WTC11 (cell line): ENCODE data around the gene KCNA5. TPM values are rescaled to one million over a fixed set of nuclear protein-coding genes. Genes with fewer than 3 reads are reported as not detected.

Source experiments
- ATAC-seq: fragments of 200-7000 bp; cut with Tn5 transposase; 2 replicates; pipeline ENCODE4 v1.10.0; 2021; ENCODE audit warnings: mild to moderate bottlenecking, moderate library complexity
- CTCF ChIA-PET: fragments of 300-600 bp; sonication (Branson Sonifier 250); formaldehyde crosslinking; loops from one replicate; lab custom pipeline; 2021; ENCODE audit warnings: antibody characterized with exemption; lab: Charles Lee
- POLR2A ChIA-PET: fragments of 350-600 bp; sonication (Branson Sonifier 250); formaldehyde crosslinking; loops from one replicate; lab custom pipeline; 2021; ENCODE audit warnings: antibody characterized with exemption; lab: Charles Lee
- DNase-seq: peaks from one replicate; pipeline ENCODE4 v3.0.0; 2021; ENCODE audit warnings: low spot score
- H3K27ac Mint-ChIP-seq: 2 replicates; pipeline ENCODE4 v1.8.0; 2021; ENCODE audit warnings: mixed read lengths
- H3K27me3 Mint-ChIP-seq: 2 replicates; pipeline ENCODE4 v1.8.0; 2021; ENCODE audit warnings: low read depth, mild to moderate bottlenecking, moderate library complexity, mixed read lengths
- H3K36me3 Mint-ChIP-seq: 2 replicates; pipeline ENCODE4 v1.8.0; 2021; ENCODE audit warnings: mixed read lengths
- H3K4me1 Mint-ChIP-seq: 2 replicates; pipeline ENCODE4 v1.8.0; 2022; ENCODE audit warnings: mixed read lengths
- H3K4me3 Mint-ChIP-seq: 2 replicates; pipeline ENCODE4 v1.8.0; 2021; ENCODE audit warnings: mild to moderate bottlenecking, moderate library complexity, mixed read lengths
- H3K9me3 Mint-ChIP-seq: 2 replicates; pipeline ENCODE4 v1.8.0; 2021; ENCODE audit warnings: mixed read lengths
- CREM ChIP-seq: sonication (generic); formaldehyde crosslinking; IDR thresholded peaks from 2 replicates; pipeline ENCODE4 v1.8.1; 2022; ENCODE audit warnings: mild to moderate bottlenecking, missing genetic modification reagents, moderate library complexity
- ESRRA ChIP-seq: sonication (generic); formaldehyde crosslinking; IDR thresholded peaks from 2 replicates; pipeline ENCODE4 v1.8.1; 2022; ENCODE audit warnings: mild to moderate bottlenecking, missing genetic modification reagents, borderline replicate concordance
- FOXK1 ChIP-seq: sonication (generic); formaldehyde crosslinking; IDR thresholded peaks from 2 replicates; pipeline ENCODE4 v1.8.0; 2022; ENCODE audit warnings: mild to moderate bottlenecking, moderate library complexity, missing genetic modification reagents
- GRHL2 ChIP-seq: fragments of 250-450 bp; sonication (Bioruptor Pico); IDR thresholded peaks from 2 replicates; pipeline ENCODE4 v1.8.0; 2022; ENCODE audit warnings: mild to moderate bottlenecking, moderate library complexity; ENCODE audit not compliant: insufficient replicate concordance, severe bottlenecking
- HMGA2 ChIP-seq: fragments of 250-450 bp; sonication (Bioruptor Pico); IDR thresholded peaks from 2 replicates; pipeline ENCODE4 v1.4.0; 2021; ENCODE audit warnings: mild to moderate bottlenecking, moderate library complexity
- JAZF1 ChIP-seq: fragments of 250-450 bp; sonication (Bioruptor Pico); IDR thresholded peaks from 2 replicates; pipeline ENCODE4 v1.9.0; 2021; ENCODE audit warnings: moderate library complexity, mild to moderate bottlenecking, inconsistent platforms
- MXD4 ChIP-seq: fragments of 250-450 bp; sonication (Bioruptor Pico); IDR thresholded peaks from 2 replicates; pipeline ENCODE4 v1.8.0; 2021; ENCODE audit warnings: mild to moderate bottlenecking, moderate library complexity, borderline replicate concordance
- NFE2L1 ChIP-seq: sonication (generic); formaldehyde crosslinking; IDR thresholded peaks from 2 replicates; pipeline ENCODE4 v1.8.1; 2023; ENCODE audit warnings: missing genetic modification reagents
- PRRX2 ChIP-seq: fragments of 250-450 bp; sonication (Bioruptor Pico); IDR thresholded peaks from 2 replicates; pipeline ENCODE4 v1.8.0; 2021; ENCODE audit warnings: mild to moderate bottlenecking
- RORB ChIP-seq: fragments of 250-450 bp; sonication (Bioruptor Pico); IDR thresholded peaks from 2 replicates; pipeline ENCODE4 v1.9.0; 2021; ENCODE audit warnings: mild to moderate bottlenecking
- SMAD4 ChIP-seq: sonication (generic); formaldehyde crosslinking; IDR thresholded peaks from 2 replicates; pipeline ENCODE4 v1.8.0; 2022; ENCODE audit warnings: mild to moderate bottlenecking, missing genetic modification reagents
- TCF7 ChIP-seq: sonication (generic); formaldehyde crosslinking; IDR thresholded peaks from 2 replicates; pipeline ENCODE4 v1.8.0; 2022; ENCODE audit warnings: mild to moderate bottlenecking, low read depth, missing genetic modification reagents, moderate library complexity
- ZNF219 ChIP-seq: sonication (generic); formaldehyde crosslinking; IDR thresholded peaks from 2 replicates; pipeline ENCODE4 v1.8.0; 2023; ENCODE audit warnings: missing genetic modification reagents, mild to moderate bottlenecking, borderline replicate concordance
- ZNF263 ChIP-seq: sonication (generic); formaldehyde crosslinking; IDR thresholded peaks from 2 replicates; pipeline ENCODE4 v1.8.1; 2022; ENCODE audit warnings: low read depth, mild to moderate bottlenecking, moderate library complexity, missing genetic modification reagents
- ZNF317 ChIP-seq: sonication (generic); formaldehyde crosslinking; IDR thresholded peaks from 2 replicates; pipeline ENCODE4 v1.8.1; 2023; ENCODE audit warnings: low read depth, mild to moderate bottlenecking, moderate library complexity, missing genetic modification reagents, borderline replicate concordance
- total RNA-seq: library from RNA; stranded (reverse); gene quantifications from 3 replicates; pipeline ENCODE4 v1.2.3, GENCODE V29; 2021
- TF ChIP-seq, protein P1 (sequence below): sonication (generic); formaldehyde crosslinking; IDR thresholded peaks from 2 replicates; pipeline ENCODE4 v1.8.0; 2023; ENCODE audit warnings: missing genetic modification reagents, mild to moderate bottlenecking, borderline replicate concordance
- TF ChIP-seq, protein P2 (sequence below): sonication (generic); formaldehyde crosslinking; IDR thresholded peaks from 2 replicates; pipeline ENCODE4 v1.8.0; 2023; ENCODE audit warnings: mild to moderate bottlenecking, missing genetic modification reagents
- TF ChIP-seq, protein P3 (sequence below): fragments of 250-450 bp; sonication (Bioruptor Pico); IDR thresholded peaks from 2 replicates; pipeline ENCODE4 v2.1.2; 2022; ENCODE audit warnings: mild to moderate bottlenecking, moderate library complexity
- TF ChIP-seq, protein P4 (sequence below): fragments of 250-450 bp; sonication (Bioruptor Pico); IDR thresholded peaks from 2 replicates; pipeline ENCODE4 v1.8.0; 2021; ENCODE audit warnings: mild to moderate bottlenecking
- TF ChIP-seq, protein P5 (sequence below): sonication (generic); formaldehyde crosslinking; IDR thresholded peaks from 2 replicates; pipeline ENCODE4 v1.8.1; 2022; ENCODE audit warnings: low read depth, mild to moderate bottlenecking, moderate library complexity, missing genetic modification reagents, borderline replicate concordance

Gene KCNA5
- total RNA-seq, 1 experiment from 2014 or later, result 0.22 TPM

DNA sequence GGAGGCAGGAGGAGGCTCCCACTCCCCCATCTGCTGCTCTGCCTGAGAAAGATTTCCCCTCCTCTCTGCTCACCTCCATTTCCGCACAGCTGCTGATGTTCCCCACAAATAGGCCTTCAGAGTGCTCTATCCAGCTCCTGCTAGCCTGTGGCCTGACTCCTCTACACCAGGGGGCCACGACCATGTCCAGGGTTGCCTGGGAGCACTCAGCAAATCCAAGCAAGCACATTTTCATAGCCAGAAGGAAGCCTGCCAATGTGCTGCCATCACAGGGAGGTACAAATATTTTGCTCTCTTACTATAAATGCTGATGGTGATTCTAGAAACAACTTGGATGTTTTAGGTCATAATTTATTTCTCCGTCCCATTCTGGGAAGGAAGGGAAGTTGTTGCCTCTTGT lies 17.3 kb downstream of the KCNA5 start:
- no peak for DNase-seq
- Mint-ChIP-seq H3K4me3 (no peak overlapping the region), H3K27ac (no peak overlapping the region)
- no peak for TF ChIP-seq SMAD4
- TF ChIP-seq MXD4 (CRISPR knock-in tag), result no peak
- TF ChIP-seq ZNF263 (CRISPR knock-in tag), result no peak
- no peak for TF ChIP-seq FOXK1 (CRISPR knock-in tag)
- TF ChIP-seq CREM (CRISPR knock-in tag), result no peak
- TF ChIP-seq, protein P1, sequence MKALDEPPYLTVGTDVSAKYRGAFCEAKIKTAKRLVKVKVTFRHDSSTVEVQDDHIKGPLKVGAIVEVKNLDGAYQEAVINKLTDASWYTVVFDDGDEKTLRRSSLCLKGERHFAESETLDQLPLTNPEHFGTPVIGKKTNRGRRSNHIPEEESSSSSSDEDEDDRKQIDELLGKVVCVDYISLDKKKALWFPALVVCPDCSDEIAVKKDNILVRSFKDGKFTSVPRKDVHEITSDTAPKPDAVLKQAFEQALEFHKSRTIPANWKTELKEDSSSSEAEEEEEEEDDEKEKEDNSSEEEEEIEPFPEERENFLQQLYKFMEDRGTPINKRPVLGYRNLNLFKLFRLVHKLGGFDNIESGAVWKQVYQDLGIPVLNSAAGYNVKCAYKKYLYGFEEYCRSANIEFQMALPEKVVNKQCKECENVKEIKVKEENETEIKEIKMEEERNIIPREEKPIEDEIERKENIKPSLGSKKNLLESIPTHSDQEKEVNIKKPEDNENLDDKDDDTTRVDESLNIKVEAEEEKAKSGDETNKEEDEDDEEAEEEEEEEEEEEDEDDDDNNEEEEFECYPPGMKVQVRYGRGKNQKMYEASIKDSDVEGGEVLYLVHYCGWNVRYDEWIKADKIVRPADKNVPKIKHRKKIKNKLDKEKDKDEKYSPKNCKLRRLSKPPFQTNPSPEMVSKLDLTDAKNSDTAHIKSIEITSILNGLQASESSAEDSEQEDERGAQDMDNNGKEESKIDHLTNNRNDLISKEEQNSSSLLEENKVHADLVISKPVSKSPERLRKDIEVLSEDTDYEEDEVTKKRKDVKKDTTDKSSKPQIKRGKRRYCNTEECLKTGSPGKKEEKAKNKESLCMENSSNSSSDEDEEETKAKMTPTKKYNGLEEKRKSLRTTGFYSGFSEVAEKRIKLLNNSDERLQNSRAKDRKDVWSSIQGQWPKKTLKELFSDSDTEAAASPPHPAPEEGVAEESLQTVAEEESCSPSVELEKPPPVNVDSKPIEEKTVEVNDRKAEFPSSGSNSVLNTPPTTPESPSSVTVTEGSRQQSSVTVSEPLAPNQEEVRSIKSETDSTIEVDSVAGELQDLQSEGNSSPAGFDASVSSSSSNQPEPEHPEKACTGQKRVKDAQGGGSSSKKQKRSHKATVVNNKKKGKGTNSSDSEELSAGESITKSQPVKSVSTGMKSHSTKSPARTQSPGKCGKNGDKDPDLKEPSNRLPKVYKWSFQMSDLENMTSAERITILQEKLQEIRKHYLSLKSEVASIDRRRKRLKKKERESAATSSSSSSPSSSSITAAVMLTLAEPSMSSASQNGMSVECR (CRISPR knock-in tag), result no peak
- no peak for TF ChIP-seq PRRX2 (CRISPR knock-in tag)
- TF ChIP-seq, all 79 proteins: peak for 0
- ChIA-PET CTCF (interaction anchor here (1.3 to 4.1 kb wide), 4 partner anchors 10 to 205 kb away, joined by 4 to 29 read pairs (median 4); partner anchors contain the start of gene KCNA5), POLR2A (no interaction called here)
- ATAC-seq, result no peak
- peaks cover 19% of the 10 kb centered on the region for H3K27me3 Mint-ChIP-seq
- no peaks in the 10 kb centered on the region for H3K4me1 Mint-ChIP-seq
- 0 out of 2 replicates have a peak, but pooled peaks cover 3% of the 10 kb centered on the region for H3K9me3 Mint-ChIP-seq
- no peaks in the 10 kb centered on the region for H3K36me3 Mint-ChIP-seq

DNA sequence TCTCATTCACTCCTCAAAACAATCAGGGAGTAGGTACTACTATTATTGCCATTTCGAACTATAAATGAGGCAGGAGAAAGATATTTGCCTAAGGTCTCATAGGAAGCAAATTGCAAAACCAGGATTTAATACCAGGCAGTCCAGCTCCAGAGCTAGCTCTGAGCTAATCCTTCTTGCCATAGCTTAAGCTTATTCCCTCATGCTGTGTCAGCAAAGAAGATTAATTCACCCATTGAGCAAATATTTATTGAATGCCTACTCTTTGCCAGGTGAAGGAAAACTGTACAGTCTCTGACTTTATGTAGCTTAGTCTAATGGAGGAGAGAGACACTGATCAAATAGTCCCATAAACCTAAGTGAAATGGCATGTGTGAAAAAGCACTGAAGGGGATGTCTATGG lies 19.5 kb downstream of the KCNA5 start:
- Mint-ChIP-seq H3K9me3 (0 out of 2 replicates have a peak, but pooled peaks cover 3% of the 10 kb centered on the region), H3K27me3 (peaks cover 16% of the 10 kb centered on the region), H3K4me1 (no peaks in the 10 kb centered on the region)
- no peak for ATAC-seq
- TF ChIP-seq GRHL2 (no peak), ESRRA (no peak), TCF7 (CRISPR knock-in tag) (no peak), RORB (CRISPR knock-in tag) (no peak)
- TF ChIP-seq, protein P2, sequence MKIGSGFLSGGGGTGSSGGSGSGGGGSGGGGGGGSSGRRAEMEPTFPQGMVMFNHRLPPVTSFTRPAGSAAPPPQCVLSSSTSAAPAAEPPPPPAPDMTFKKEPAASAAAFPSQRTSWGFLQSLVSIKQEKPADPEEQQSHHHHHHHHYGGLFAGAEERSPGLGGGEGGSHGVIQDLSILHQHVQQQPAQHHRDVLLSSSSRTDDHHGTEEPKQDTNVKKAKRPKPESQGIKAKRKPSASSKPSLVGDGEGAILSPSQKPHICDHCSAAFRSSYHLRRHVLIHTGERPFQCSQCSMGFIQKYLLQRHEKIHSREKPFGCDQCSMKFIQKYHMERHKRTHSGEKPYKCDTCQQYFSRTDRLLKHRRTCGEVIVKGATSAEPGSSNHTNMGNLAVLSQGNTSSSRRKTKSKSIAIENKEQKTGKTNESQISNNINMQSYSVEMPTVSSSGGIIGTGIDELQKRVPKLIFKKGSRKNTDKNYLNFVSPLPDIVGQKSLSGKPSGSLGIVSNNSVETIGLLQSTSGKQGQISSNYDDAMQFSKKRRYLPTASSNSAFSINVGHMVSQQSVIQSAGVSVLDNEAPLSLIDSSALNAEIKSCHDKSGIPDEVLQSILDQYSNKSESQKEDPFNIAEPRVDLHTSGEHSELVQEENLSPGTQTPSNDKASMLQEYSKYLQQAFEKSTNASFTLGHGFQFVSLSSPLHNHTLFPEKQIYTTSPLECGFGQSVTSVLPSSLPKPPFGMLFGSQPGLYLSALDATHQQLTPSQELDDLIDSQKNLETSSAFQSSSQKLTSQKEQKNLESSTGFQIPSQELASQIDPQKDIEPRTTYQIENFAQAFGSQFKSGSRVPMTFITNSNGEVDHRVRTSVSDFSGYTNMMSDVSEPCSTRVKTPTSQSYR (CRISPR knock-in tag), result no peak
- TF ChIP-seq, protein P3, sequence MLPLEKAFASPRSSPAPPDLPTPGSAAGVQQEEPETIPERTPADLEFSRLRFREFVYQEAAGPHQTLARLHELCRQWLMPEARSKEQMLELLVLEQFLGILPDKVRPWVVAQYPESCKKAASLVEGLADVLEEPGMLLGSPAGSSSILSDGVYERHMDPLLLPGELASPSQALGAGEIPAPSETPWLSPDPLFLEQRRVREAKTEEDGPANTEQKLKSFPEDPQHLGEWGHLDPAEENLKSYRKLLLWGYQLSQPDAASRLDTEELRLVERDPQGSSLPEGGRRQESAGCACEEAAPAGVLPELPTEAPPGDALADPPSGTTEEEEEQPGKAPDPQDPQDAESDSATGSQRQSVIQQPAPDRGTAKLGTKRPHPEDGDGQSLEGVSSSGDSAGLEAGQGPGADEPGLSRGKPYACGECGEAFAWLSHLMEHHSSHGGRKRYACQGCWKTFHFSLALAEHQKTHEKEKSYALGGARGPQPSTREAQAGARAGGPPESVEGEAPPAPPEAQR (CRISPR knock-in tag), result no peak
- TF ChIP-seq, all 79 proteins: peak for 0
- no peak overlapping the region for H3K27ac Mint-ChIP-seq
- POLR2A ChIA-PET, result no interaction called here
- DNase-seq, result no peak
- CTCF ChIA-PET, result no interaction called here
- no peaks in the 10 kb centered on the region for H3K36me3 Mint-ChIP-seq
- H3K4me3 Mint-ChIP-seq, result no peak overlapping the region

DNA sequence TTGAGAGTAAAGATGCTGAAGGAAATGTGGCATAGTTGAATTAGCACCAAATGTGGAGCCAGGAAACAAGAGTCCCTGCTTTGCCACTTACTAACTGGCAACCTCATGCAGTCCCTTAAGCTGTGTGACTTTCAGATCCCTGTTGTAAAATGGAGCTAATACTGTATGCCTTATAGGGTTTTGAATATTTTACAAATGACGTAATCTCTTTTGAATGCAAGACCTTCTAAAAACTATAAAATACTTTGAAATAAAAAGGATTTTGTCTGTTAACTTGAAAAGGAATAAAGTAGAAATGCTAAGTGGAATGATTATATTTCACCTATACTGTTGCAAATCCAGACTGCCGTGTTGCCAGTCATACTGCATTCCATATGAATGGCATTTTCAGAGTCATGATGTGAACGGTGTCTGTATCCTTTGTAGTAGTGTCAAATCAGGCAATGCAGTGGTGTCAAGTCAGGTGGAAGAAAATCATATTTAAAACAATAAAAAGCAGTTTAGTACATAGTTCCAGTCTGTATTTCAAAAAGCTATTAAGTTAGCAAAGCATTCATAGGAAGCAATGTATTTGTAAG lies 21.3 kb downstream of the KCNA5 start:
- H3K27ac Mint-ChIP-seq, result no peak overlapping the region
- ATAC-seq (no peak), DNase-seq (no peak)
- 0 out of 2 replicates have a peak, but pooled peaks cover 3% of the 10 kb centered on the region for H3K9me3 Mint-ChIP-seq
- H3K27me3 Mint-ChIP-seq, result peaks cover 16% of the 10 kb centered on the region
- TF ChIP-seq, protein P4, sequence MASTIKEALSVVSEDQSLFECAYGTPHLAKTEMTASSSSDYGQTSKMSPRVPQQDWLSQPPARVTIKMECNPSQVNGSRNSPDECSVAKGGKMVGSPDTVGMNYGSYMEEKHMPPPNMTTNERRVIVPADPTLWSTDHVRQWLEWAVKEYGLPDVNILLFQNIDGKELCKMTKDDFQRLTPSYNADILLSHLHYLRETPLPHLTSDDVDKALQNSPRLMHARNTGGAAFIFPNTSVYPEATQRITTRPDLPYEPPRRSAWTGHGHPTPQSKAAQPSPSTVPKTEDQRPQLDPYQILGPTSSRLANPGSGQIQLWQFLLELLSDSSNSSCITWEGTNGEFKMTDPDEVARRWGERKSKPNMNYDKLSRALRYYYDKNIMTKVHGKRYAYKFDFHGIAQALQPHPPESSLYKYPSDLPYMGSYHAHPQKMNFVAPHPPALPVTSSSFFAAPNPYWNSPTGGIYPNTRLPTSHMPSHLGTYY (CRISPR knock-in tag), result no peak
- TF ChIP-seq NFE2L1, result no peak
- no peak for TF ChIP-seq ZNF219 (CRISPR knock-in tag)
- TF ChIP-seq JAZF1 (CRISPR knock-in tag), result no peak
- TF ChIP-seq ZNF317, result no peak
- TF ChIP-seq, protein P5, sequence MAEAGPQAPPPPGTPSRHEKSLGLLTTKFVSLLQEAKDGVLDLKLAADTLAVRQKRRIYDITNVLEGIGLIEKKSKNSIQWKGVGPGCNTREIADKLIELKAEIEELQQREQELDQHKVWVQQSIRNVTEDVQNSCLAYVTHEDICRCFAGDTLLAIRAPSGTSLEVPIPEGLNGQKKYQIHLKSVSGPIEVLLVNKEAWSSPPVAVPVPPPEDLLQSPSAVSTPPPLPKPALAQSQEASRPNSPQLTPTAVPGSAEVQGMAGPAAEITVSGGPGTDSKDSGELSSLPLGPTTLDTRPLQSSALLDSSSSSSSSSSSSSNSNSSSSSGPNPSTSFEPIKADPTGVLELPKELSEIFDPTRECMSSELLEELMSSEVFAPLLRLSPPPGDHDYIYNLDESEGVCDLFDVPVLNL (CRISPR knock-in tag), result no peak
- TF ChIP-seq HMGA2 (CRISPR knock-in tag), result no peak
- H3K4me3 Mint-ChIP-seq, result no peak overlapping the region
- ChIA-PET POLR2A (no interaction called here), CTCF (interaction anchor here (1.3 to 1.5 kb wide), 2 partner anchors 9 to 210 kb away, joined by 3 to 6 read pairs; no protein-coding TSS in a partner anchor)
- H3K4me1 Mint-ChIP-seq, result peaks cover 2% of the 10 kb centered on the region; the same call in 1 of the 2 replicates
- no peaks in the 10 kb centered on the region for H3K36me3 Mint-ChIP-seq
